ENCODE measurements around the gene FGD1. TPM values are rescaled to one million over a fixed set of nuclear protein-coding genes. Genes with fewer than 3 reads are reported as not detected.

The FGD1 gene
- total RNA-seq, 1 donor from 2014 or later = 7.5 TPM

GRCh38 chrX:54416965-54417364 lies 79.1 kb downstream of the FGD1 start:
- intact Hi-C loops (cut with DNase I) = no loop called here
- ATAC-seq (ENCODE audit: poor library complexity) (no peak), DNase-seq (no peak)

GRCh38 chrX:54415534-54416350 lies 80.3 kb downstream of the FGD1 start:
- ATAC-seq (ENCODE audit: poor library complexity) (no peak), DNase-seq (no peak)
- intact Hi-C loops (cut with DNase I) = no loop called here

GRCh38 chrX:54413753-54414152 lies 82.3 kb downstream of the FGD1 start:
- intact Hi-C loops (cut with DNase I) = no loop called here
- peak; percentile 20 for ATAC-seq (ENCODE audit: poor library complexity)
- DNase-seq = no peak

GRCh38 chrX:54411732-54412131 lies 84.3 kb downstream of the FGD1 start:
- ATAC-seq (ENCODE audit: poor library complexity) (no peak), DNase-seq (no peak)
- intact Hi-C loops (cut with DNase I) = no loop called here

- no peak for ATAC-seq (ENCODE audit: poor library complexity)
- intact Hi-C loops (cut with DNase I) = no loop called here
- DNase-seq = no peak
Observed at GRCh38 chrX:54407266-54407665, 88.8 kb downstream of the FGD1 start.

- intact Hi-C loops (cut with DNase I) = no loop called here
- no peak for DNase-seq
- no peak for ATAC-seq (ENCODE audit: poor library complexity)
Observed at GRCh38 chrX:54397113-54397512, 98.9 kb downstream of the FGD1 start.

Other genes starting within 250 kb of the FGD1 start
- gene WNK3, start 138.2 kb downstream of the FGD1 start, total RNA-seq = 0.89 TPM
- 39.1 TPM for gene TSR2, start 55.8 kb downstream of the FGD1 start, total RNA-seq
- gene GNL3L, start 34.0 kb upstream of the FGD1 start, total RNA-seq = 25.5 TPM

All from Right ventricle myocardium superior (tissue), 1 donor.